Left kidney (tissue), 2 donors: ENCODE measurements around the gene NFYC. TPM values are rescaled to one million over a fixed set of nuclear protein-coding genes. Genes with fewer than 3 reads are reported as not detected.
"Not testable (repeated sequence)": the region's sequence is repeated elsewhere in the genome, so short reads cannot be mapped to it uniquely, and the experiment has no call there.

ENCODE experiments used
- DNase-seq: peaks from one replicate; pipeline ENCODE4 v3.0.0-alpha.2; 2013
- polyA plus RNA-seq: library from polyadenylated mRNA; unstranded; fragments of 120-200 nt; gene quantifications from one replicate; pipeline ENCODE4 v1.2.1, GENCODE V29; 2013; ENCODE audit not compliant: insufficient read length

Gene NFYC
- polyA plus RNA-seq, 1 donor, result 111 TPM

- no peak for DNase-seq
Measured at GRCh38 chr1:40704817-40705733, 13.6 kb downstream of the NFYC start.

GRCh38 chr1:40706626-40707025 is 15.1 kb downstream of the NFYC start:
- no peak for DNase-seq

DNA sequence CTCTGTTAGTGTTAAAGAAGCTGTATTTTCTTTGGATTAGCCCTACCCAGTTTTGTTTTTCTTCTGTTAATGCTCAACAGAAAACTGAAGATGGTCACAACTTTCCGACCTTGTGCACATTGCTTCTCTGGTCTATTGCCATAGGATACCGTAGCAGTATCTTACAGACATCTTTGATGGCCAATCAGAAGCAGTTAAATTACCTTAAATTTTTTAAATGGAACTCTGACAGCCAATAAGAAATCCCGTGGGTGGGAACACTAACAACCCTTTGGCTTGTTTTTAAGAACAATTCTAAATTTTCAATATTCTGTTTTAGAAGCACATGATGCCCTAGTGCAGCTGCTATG is 17.2 kb downstream of the NFYC start:
- no peak for DNase-seq

DNA sequence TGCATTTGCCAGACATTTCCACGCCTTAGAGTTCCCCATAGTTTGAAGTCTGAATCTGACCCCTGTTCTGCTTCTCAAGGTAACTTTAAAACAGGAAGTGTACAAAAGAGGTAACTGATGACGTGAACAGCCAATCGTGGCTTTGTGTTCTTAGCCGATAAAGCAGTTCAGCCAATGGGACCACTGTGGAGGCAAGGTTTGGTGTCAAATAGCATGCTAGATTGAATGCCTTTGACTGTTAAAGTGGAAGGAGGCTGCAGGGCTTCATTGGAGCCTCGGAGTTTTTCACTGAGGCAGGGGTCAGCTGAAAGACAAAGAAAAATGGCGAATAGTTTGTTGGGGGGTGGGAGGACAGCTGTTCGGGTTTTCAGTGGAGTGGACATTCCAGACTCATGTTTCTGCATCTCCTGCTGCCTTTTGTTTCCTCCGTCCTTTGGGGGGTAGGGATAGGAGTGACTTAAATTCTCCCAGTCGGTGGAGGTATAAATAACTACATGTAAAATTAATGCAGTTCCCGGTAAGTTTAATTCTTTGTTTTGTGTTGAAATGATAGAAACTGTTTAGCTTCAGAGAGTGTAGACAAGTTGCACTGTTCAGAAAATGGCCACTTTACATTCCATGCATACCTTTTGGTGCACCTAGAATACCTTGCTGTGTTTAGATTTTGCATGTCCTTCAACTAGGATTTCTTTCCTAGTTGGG is 17.7 kb downstream of the NFYC start:
- DNase-seq, result peak; percentile 96

- no peak for DNase-seq
Measured at GRCh38 chr1:40709802-40710278, 18.3 kb downstream of the NFYC start.

DNA sequence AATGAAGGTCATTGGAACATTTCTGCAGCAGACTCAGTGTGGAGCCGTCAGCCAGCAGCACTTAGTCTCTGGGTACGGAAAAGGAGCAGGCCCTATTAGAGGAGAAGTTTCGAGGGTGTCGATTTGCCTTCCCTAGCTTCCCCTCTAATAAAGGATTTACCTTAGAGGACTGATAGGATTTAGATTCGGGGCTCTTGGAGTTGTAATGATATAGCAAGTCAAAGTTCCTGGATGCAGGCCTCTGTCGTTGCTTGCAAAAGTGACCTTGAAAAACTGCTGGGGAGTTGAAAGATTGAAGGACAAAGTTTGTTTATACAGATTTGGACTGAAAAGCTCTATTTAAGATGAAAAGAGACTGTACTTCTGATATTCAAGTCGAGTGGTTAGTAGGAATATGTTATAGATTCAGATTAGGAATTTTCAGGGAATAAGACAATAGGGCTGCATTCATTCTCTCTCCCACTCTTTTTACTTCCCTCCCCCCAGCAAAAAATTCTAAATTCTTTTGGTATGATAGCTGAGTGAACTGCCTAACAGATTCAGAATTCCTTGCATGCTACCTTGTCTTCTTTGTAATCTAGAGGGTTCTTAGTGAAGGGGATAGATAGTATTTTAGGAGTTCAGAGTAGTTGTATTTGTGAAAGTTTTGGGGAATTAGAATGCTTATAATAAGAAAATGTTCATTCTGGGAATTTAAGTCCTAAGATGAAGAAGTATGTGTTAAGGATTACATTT is 19.2 kb downstream of the NFYC start:
- no peak for DNase-seq

- no peak for DNase-seq
Measured at GRCh38 chr1:40711465-40712404, 20.2 kb downstream of the NFYC start.

- no peak for DNase-seq
Measured at GRCh38 chr1:40712405-40712944, 21.0 kb downstream of the NFYC start.

GRCh38 chr1:40712997-40713396 is 21.5 kb downstream of the NFYC start:
- DNase-seq, result no peak

- DNase-seq, result no peak
Measured at GRCh38 chr1:40715491-40716059, 24.1 kb downstream of the NFYC start.

GRCh38 chr1:40717065-40717464 is 25.6 kb downstream of the NFYC start:
- no peak for DNase-seq

- DNase-seq, result no peak
Measured at GRCh38 chr1:40717955-40718354, 26.5 kb downstream of the NFYC start.

- DNase-seq, result no peak
Measured at GRCh38 chr1:40720493-40720892, 29.0 kb downstream of the NFYC start.

GRCh38 chr1:40722622-40723021 is 31.1 kb downstream of the NFYC start:
- DNase-seq, result no peak

DNA sequence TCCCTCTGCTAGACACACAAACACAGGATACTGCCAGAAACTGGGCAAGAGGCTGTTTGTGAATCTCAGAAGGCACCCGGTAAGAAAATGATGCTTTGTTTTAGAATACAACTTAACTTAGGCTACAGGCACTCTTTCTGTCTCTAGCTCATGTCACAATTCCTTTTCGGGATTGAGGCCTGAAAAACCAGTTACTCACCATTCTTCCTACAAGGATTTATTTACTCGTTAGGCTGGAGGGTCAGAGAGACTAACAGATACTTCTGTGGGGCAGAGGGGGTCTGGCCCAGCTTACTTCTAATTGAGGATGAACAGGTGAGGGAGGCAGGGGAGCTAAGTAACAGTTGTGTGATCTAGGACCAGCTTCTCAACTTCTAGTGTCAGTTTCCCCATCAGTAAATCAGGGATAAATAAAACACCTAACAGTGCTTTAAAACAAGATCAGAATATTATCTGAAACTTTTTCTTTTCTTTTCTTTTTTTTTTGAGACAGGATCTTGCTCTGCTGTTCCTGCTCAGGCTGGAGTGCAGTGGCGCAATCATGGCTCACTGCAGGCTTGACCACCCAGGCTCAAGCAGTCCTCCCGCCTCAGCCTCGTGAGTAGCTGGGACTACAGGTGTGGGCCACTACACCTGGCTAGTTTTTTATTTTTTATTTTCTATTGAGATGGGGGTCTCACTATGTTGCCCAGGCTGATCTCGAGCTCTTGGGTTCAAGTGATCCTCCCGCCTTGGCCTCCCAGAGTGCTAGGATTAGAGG is 31.9 kb downstream of the NFYC start:
- no peak for DNase-seq

DNA sequence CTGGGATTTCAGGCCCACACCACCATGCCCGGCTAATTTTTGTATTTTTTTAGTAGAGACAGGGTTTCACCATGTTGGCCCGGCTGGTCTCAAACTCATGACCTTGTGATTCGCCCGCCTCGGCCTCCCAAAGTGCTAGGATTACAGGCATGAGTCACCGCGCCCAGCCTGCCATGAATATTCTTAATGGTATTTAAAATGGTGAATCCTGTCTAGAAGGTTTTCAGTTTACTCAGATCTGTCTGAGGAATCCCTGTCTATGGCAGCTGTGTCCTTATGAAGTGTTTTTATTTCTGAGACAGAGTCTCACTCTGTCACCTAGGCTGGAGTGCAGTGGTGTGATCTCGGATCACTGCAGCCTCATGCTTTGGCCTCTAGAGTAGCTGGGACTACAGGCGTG is 36.2 kb downstream of the NFYC start:
- not testable (repeated sequence) for DNase-seq

DNA sequence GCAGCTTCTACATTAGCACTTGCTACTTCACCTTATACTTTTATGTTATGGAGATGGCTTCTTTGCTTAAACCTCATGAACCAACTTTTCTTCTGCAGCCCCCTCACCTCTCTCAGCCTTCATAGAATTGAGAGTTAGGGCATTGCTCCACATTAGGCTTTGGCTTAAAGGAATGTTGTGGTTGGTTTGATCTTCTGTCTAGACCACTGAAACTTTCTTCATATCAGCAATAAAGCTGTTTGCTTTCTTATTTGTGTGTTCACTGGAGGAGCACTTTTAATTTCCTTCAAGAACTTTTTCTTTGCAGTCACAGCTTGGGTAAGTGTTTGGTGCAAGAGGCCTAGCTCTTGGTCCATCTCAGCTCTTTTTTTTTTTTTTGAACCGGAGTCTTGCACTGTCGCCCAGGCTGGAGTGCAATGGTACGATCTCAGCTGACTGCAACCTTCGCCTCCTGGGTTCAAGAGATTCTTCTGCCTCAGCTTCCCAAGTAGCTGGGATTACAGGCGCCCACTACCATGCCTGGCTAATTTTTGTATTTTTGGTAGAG is 37.9 kb downstream of the NFYC start:
- not testable (repeated sequence) for DNase-seq

- no peak for DNase-seq
Measured at GRCh38 chr1:40732756-40733301, 41.3 kb downstream of the NFYC start.

DNA sequence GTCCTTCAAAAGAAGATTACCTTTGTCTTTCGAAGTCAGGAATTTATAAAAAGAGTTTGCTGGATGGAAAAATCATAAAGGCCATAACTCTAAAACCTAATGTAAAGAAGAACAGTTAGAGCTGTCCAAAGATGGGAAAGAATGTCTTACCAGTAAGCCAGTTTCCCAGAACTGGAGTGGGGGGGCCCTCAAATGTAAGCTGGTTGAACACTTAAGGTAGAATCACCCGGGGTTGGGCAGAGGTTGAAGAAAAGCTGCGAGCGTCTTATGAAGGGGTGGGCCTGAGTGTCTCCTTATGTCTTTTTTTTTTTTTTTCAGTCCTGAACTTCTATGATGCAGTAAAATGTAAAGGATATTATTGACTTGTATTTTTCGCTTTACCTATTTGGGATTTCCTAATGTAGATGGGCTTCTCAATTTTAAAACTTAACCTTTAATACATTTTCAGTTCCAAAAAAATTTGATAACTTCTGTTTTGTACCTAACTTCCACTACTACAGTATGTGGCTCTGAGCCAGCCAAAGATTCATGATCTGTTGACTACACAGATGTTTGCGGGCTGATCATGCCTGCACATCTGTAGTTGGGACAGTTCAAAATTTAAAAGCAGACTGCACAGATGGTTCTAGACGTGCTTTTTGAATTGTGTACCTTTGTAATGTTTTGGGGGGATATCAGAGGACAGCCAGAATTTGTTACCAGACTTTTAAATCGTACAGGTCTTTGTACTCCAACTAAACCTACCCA is 43.6 kb downstream of the NFYC start:
- no peak for DNase-seq
